Measurements from ENCODE around the gene SLC36A1. TPM values are rescaled to one million over a fixed set of nuclear protein-coding genes. Genes with fewer than 3 reads are reported as not detected.

SLC36A1 gene
- polyA plus RNA-seq, 1 of the 3 experiments (the other 2 are of a cell fraction): 4.1 TPM

DNA sequence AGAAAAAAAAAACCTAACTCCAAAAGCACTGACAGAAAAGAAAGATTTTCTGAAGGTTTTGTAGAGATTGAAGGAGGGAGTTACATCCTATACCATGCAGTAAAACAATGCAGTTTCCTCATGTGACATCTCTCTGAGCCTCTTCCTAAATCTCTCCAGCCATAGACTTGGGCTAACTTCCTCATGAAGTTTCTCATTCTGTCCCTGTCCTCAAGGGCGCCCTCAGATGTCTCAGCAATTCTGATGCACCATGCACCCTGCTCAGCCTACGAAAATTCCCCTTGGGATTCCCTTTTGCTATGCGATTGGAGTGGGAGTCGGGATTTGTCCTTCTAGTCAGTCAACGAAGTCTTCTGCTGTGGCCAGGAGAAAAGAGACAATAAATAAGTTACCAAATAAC is 74.8 kb downstream of the SLC36A1 start:
- CTCF ChIA-PET: interaction anchor here (1.2 to 6.2 kb wide), 3 partner anchors 17 to 129 kb away, joined by 3 to 54 read pairs (median 5); no protein-coding TSS in a partner anchor
- Histone ChIP-seq H3K9me3 (no peaks in the 10 kb centered on the region), H3K4me1 (ENCODE audit: control insufficient read depth in 1 of 2, insufficient read depth in 2 of 2, low read depth in 1 of 2, low read length in 1 of 2) (no peaks in the 10 kb centered on the region), H4K20me1 (ENCODE audit: insufficient read depth) (no peaks in the 10 kb centered on the region), H3K9me2 (no peaks in the 10 kb centered on the region), H3K9ac (no peak overlapping the region), H3K27ac (ENCODE audit: low read depth in 2 of 2, low read length in 1 of 2) (no peak overlapping the region), H3K27me3 (ENCODE audit: insufficient read depth) (peaks cover 10% of the 10 kb centered on the region; the same call in 1 of the 2 replicates), H3F3A (replicated peaks; ENCODE audit: insufficient read depth) (no peaks in the 10 kb centered on the region), H3K4me3 (ENCODE audit: low read depth in 2 of 2, low read length in 1 of 2) (no peak overlapping the region), H3K79me2 (ENCODE audit: insufficient read depth) (no peaks in the 10 kb centered on the region), H2AFZ (ENCODE audit: low read depth) (no peak overlapping the region), H3K36me3 (replicated peaks in 1 of 2; ENCODE audit: control insufficient read depth in 1 of 2, insufficient read depth in 2 of 2, low read length in 1 of 2) (no peaks in the 10 kb centered on the region), H3K4me2 (no peak overlapping the region)
- 52% methylated on average over 5 of the region's 5 CpGs for WGBS (ENCODE audit: low lambda C conversion rate)
- TF ChIP-seq, protein P1, sequence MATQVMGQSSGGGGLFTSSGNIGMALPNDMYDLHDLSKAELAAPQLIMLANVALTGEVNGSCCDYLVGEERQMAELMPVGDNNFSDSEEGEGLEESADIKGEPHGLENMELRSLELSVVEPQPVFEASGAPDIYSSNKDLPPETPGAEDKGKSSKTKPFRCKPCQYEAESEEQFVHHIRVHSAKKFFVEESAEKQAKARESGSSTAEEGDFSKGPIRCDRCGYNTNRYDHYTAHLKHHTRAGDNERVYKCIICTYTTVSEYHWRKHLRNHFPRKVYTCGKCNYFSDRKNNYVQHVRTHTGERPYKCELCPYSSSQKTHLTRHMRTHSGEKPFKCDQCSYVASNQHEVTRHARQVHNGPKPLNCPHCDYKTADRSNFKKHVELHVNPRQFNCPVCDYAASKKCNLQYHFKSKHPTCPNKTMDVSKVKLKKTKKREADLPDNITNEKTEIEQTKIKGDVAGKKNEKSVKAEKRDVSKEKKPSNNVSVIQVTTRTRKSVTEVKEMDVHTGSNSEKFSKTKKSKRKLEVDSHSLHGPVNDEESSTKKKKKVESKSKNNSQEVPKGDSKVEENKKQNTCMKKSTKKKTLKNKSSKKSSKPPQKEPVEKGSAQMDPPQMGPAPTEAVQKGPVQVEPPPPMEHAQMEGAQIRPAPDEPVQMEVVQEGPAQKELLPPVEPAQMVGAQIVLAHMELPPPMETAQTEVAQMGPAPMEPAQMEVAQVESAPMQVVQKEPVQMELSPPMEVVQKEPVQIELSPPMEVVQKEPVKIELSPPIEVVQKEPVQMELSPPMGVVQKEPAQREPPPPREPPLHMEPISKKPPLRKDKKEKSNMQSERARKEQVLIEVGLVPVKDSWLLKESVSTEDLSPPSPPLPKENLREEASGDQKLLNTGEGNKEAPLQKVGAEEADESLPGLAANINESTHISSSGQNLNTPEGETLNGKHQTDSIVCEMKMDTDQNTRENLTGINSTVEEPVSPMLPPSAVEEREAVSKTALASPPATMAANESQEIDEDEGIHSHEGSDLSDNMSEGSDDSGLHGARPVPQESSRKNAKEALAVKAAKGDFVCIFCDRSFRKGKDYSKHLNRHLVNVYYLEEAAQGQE (IDR thresholded peaks at IDR 0.05; ENCODE audit: low read depth, low read length): no peak
- TF ChIP-seq YY1 (IDR thresholded peaks at IDR 0.05; ENCODE audit: low read depth) (no peak), JUND (IDR thresholded peaks at IDR 0.05) (no peak), MXI1 (IDR thresholded peaks at IDR 0.05; ENCODE audit: low read depth, low read length) (no peak), CHD2 (IDR thresholded peaks at IDR 0.05; ENCODE audit: low read length, partially characterized antibody) (no peak), EP300 (IDR thresholded peaks at IDR 0.05; ENCODE audit: borderline replicate concordance in 1 of 2, low read depth in 1 of 2, low read length in 1 of 2) (no peak), MEF2A (IDR thresholded peaks at IDR 0.05; ENCODE audit: borderline replicate concordance, low read depth) (no peak), RFX5 (IDR thresholded peaks at IDR 0.05; ENCODE audit: low read length) (no peak), FOSL2 (IDR thresholded peaks at IDR 0.05; ENCODE audit: borderline replicate concordance, low read depth) (no peak), GABPA (IDR thresholded peaks at IDR 0.05; ENCODE audit: low read depth) (no peak), TCF12 (IDR thresholded peaks at IDR 0.05) (no peak)
- TF ChIP-seq, protein P2, sequence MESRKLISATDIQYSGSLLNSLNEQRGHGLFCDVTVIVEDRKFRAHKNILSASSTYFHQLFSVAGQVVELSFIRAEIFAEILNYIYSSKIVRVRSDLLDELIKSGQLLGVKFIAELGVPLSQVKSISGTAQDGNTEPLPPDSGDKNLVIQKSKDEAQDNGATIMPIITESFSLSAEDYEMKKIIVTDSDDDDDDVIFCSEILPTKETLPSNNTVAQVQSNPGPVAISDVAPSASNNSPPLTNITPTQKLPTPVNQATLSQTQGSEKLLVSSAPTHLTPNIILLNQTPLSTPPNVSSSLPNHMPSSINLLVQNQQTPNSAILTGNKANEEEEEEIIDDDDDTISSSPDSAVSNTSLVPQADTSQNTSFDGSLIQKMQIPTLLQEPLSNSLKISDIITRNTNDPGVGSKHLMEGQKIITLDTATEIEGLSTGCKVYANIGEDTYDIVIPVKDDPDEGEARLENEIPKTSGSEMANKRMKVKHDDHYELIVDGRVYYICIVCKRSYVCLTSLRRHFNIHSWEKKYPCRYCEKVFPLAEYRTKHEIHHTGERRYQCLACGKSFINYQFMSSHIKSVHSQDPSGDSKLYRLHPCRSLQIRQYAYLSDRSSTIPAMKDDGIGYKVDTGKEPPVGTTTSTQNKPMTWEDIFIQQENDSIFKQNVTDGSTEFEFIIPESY (IDR thresholded peaks at IDR 0.05; ENCODE audit: borderline replicate concordance, low read depth): no peak
- TF ChIP-seq, protein P3, sequence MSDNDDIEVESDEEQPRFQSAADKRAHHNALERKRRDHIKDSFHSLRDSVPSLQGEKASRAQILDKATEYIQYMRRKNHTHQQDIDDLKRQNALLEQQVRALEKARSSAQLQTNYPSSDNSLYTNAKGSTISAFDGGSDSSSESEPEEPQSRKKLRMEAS (IDR thresholded peaks at IDR 0.05; ENCODE audit: low read depth): no peak
- TF ChIP-seq, protein P4, sequence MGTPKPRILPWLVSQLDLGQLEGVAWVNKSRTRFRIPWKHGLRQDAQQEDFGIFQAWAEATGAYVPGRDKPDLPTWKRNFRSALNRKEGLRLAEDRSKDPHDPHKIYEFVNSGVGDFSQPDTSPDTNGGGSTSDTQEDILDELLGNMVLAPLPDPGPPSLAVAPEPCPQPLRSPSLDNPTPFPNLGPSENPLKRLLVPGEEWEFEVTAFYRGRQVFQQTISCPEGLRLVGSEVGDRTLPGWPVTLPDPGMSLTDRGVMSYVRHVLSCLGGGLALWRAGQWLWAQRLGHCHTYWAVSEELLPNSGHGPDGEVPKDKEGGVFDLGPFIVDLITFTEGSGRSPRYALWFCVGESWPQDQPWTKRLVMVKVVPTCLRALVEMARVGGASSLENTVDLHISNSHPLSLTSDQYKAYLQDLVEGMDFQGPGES (IDR thresholded peaks at IDR 0.05; ENCODE audit: low read depth, low read length): no peak
- TF ChIP-seq, protein P5, sequence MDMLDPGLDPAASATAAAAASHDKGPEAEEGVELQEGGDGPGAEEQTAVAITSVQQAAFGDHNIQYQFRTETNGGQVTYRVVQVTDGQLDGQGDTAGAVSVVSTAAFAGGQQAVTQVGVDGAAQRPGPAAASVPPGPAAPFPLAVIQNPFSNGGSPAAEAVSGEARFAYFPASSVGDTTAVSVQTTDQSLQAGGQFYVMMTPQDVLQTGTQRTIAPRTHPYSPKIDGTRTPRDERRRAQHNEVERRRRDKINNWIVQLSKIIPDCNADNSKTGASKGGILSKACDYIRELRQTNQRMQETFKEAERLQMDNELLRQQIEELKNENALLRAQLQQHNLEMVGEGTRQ (IDR thresholded peaks at IDR 0.05; ENCODE audit: borderline replicate concordance, low read depth, low read length): no peak
- no peak for DNase-seq
- POLR2A ChIA-PET: no interaction called here
